GM23248 (cell line): ENCODE data around the gene ANXA6.

Experiments used
- EZH2 ChIP-seq: fragments of 200-600 bp; sonication (generic); IDR thresholded peaks from 2 replicates; pipeline ENCODE4 v1.6.1; 2018; ENCODE audit warnings: antibody characterized with exemption, mild to moderate bottlenecking; ENCODE audit not compliant: insufficient read depth, poor library complexity, severe bottlenecking
- EZH2phosphoT487 ChIP-seq: fragments of 200-600 bp; sonication (generic); IDR thresholded peaks from 2 replicates; pipeline ENCODE4 v1.6.1; 2018; ENCODE audit warnings: antibody characterized with exemption, moderate library complexity, mild to moderate bottlenecking, low read depth; ENCODE audit not compliant: insufficient read depth

DNA sequence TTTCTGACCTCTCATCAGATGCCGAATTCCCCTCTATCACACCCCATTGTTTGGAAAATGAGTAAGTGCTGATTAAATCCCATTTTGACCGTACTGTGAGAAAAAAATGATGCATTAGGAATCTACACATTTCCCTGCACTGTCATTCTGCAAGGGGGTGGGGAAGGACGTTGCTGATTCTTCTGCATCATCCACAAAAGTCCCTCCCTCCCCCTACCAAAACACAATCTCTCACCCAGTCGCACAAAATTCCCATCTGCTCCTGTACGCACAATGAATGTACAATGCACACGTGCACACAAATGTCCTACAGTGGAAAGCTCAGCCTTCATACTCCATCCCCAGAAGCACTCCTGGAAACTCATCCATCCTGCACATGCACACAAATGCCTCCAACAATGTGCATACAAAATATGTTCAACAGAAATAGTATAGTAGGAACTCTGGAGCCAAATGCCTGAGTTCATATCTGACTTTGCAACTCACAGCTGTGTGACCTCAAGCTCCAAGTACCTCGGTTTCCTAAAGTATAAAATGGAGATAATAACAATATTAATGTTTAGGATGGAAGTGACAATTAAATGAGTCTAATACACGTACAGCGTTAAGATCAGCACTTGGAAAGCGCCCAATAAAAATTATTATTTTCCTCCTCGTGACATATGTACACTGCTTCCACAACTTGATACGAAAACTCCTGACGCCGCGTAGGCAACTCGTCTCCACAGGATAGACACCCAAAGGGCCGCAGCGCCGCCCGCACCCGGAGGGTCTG lies 77.6 kb downstream of the ANXA6 start:
- TF ChIP-seq EZH2 (no peak), EZH2phosphoT487 (no peak)
